Stimulated activated CD4-positive, alpha-beta T cell treated with anti-CD3 and anti-CD28 coated beads, Interleukin-4, amount 100 ng/mL, for 1 hour (primary cell): Measurements from ENCODE around the gene ACAD11.
"Not testable (repeated sequence)": the region's sequence is repeated elsewhere in the genome, so short reads cannot be mapped to it uniquely, and the experiment has no call there.

Experiments
- DNase-seq: peaks from one replicate; pipeline ENCODE4 v3.0.0-alpha.2; 2020

ACAD11 gene

DNA sequence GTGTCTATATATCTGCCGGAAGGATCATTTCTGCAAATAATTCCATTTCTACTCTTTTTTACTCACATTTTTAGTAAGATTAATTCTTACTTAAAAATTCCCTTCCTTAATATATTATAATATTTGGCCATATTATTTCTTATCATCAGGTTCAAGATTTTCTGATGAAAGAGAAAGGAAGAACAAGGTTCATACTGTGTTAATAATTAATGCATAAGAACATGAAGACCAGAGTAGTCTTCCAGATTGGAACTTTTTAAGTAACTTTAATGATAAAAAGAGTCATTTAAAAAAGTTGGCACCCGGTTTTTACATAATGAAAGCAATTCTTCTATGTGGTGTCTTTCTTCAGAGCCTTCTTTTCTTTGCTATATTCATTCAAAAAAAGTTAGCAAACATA, 61.9 kb downstream of the ACAD11 start:
- DNase-seq: no peak

DNA sequence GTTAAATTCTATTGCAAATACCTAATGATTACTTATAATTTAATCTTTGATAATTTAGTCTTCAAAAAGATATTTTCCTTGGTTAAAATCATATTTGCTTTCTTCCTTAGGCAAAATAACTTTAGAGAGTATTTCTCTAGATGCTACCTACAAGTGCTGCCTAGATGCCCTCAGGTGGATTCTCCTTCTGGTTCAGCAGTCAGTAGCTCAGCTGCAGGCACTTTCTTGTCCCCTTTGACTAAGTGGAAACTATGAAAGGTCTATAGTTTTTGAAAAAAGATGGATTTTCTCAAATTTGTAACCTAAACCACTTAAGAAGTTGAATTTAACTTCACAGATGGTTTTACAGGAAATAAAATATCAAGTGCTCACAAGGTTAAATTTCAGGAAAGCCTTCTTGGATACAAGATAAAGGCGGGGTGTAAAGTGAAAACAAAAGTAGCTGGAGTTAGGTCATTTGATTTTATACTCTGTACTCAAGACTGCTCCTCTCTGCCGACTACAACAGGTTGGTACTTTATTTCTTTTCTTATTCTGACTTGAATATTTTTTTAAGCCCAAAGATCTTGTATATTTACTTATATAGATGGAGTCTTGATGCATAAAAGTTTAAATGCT, 62.7 kb downstream of the ACAD11 start, which contains the start of gene ACKR4:
Gene ACKR4 (plus strand): TSS at position 455 of the 618 bp plus-strand sequence. CDS start 3,128 bp downstream, outside the sequence.
- DNase-seq: no peak

DNA sequence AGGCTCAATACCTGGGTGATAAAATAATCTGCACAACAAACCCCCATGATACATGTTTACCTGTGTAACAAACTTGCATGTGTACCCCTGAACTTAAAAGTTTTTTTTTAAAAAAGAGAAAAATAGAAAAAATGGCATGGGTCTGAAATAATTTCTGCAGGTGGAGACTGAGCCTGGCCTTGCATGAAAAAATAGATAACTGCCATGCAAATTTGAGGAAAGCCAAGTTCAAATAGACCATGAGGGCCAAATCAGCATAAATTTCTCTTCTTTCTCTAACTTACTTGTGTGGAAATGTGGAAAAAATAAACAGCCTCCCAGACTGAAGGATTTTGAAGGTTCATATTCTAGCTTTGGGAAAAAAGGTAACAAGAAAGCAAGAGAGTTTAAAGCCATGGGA, 63.3 kb downstream of the ACAD11 start:
- DNase-seq: no peak

DNA sequence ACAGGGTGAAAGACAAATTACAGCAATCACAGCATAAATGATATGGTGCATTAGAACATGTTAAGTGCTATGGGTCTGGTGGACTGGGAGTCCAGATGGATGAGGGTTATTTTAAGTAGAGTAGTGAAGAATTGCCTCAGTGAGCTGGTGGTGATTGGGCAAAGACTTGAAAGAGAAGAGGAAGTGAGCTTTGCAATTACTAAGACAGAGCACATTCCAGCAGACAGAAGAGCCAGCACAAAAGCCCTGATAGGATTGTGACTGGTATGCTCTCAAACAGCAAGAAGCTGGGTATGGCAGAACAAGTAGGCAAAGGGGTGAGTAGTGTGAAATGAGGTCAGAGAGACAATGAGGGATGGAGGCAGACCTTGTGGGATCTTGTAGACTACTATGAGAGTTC, 64.6 kb downstream of the ACAD11 start:
- no peak for DNase-seq

DNA sequence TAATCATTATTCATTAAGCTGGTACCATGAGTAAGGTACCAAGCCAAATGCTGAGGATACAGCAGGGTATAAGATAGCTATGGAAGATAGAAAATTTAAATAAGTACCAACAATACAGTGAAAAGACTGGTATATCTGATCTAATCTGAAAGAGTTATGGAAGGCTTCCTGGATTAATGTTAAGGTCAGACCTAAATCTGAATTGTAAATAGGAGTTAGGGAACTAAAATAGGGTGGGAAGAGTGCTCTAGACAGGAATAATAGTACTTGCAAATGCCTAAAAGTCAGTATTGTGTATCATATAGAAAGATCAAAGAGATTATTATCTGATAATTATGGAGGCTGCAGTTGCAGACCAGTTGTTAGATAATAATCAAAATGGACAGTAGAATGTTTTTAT, 65.1 kb downstream of the ACAD11 start:
- no peak for DNase-seq

DNA sequence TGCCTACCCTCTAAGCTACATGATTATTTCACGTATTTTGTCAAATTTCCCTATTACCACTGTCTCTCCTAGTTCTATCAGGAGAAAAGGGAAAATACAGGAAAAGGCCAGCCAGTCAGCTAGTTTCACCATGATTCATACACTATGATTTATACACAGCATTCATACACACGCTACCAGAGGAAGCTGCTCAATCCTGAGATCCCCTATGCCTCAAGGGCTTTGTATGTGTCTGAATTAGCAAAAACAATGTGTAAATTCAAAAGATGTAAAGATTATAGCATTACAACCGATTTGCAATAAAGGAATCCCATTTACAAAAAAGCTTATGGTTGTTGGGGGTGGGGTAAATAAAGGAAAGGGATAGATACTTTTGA, 65.7 kb downstream of the ACAD11 start:
- DNase-seq: no peak

DNA sequence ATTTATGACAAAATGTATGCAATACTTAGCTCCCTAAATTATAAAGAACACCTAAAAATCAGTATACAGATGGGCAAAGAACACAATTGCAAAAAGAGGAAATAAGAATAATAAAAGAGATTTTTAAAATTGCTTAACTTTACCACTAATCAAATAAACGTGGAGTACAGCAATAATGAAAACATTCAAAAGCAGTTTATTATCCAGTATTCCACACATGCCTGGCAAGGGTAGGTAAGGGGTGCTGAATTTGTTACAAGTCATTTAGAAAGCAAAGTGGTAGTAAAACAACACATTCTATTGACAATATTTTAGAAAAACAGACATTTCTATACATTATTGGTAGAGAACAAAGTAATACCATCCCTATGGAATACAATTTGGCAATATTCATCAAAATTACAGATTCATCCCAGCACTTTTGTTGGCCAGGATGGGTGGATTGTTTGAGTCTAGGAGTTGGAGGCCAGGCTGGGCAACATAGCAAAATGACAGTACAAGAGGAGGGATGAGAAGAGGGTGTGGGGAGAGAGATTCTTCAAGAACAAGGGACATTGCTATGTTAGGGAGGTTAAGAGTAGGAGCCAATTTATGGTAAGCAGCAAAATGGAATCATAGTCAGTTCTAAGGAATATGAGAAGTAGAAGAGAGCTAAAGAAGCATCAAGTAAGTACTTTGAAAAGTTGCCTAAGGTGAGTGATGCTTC, 66.2 kb downstream of the ACAD11 start:
- no peak for DNase-seq

DNA sequence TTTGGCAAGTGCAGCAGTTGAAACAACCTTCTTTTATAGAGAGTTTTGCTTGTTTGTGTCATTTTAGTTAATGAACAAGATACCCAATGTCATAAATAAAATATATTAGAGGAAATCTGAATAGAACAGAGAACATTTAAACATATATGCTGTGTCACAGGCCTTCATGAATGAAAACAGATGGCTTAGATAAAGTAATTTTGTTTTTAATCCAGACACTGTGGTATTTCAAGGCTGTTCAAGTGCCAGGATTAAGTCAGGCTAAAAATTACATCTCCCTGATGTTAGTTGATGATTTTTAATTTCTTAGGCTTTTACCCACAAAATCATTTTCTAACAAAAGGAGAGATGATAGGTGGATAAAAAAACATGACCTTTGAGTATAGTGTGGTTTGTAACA, 67.4 kb downstream of the ACAD11 start:
- no peak for DNase-seq

DNA sequence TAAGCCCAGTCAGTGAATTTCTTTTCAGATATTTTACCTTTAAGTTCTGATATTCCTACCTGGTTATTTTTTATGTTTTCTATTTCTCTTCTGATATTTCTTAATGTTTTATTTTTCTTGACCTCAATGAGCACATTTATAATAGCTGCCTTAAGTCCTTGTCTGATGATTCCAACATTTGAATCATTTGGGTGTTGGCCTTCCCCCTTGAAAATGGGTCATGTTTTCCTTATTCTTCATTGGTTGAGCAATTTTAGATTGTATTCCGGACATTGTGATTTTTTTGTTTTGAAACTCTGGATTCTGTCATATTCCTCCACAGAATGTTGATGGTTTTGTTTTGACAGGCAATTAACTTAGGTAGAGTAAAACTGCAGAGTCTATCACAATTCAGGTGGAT, 72.2 kb downstream of the ACAD11 start:
- no peak for DNase-seq

DNA sequence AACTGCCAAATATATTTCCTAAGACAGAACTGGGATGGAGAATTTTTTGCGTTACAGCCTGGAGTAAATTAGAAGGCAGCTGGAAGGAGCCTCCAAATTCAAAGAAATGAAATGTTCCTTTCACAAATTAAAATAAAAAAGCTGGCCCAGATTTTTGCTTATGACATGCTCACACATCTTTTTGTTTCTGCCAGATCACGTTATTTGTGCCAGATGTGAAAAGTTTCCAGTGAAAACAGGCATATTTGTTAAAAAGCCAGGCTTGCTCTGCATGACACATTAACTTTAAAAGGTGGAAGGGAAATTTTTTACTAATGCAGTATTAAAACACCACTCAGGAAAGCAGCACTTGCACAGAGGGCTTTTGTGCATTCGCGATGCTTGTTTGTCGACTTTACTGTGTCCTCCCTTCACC, 85.8 kb downstream of the ACAD11 start:
- no peak for DNase-seq

DNA sequence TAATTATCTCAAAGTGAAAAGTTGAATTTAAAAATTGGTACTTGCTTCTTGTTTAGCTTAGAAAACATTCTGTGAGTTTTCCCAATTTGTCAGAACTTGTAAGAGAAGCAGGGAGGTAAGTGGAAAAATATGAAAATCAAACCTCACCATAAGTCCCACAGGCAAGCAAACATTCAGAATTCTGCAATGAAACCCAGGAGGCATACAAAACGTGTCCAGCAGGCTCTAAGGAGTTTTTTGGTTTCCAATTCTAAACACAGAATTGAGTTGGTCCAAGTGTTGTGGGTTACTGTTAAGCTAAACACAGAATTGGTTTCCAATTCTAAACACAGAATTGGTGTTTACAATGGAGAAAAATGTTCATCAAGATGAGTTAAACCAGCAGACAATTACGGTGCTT, 89.6 kb downstream of the ACAD11 start:
- no peak for DNase-seq

DNA sequence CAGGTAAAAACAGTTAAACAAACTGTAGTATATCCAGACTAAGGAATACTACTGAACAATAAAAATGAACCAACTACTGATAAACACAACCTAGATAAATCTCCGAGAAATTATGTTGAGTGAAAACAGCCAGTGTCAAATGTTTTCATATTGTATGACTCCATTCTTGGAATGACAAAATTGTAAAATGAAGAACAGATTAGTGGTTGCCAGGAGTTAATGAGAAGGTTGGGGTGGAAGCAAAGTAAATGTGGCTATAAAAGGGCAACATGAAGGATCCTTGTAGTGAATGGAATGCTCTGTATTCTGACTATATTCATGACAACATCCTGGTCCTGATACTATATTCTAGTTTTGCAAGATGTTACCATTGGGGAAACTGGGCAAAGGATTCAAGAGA, 90.0 kb downstream of the ACAD11 start:
- DNase-seq: no peak

DNA sequence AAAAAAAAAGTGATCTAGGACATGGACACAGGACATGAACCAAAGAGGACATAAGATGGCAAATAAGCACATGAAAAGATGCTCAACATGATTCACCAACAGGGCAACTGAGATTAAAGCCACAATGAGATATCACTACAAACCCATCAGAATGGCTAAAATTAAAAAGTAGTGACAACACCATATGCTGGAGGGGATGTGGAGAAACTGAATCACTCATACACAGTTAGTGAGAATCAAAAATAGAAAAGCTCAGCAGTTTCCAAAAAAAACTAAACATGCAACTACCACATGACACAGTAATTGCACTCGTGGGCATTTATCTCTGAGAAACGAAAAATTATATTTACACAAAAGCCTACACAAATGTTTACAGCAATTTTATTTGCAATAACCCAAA, 90.5 kb downstream of the ACAD11 start:
- DNase-seq: no peak

DNA sequence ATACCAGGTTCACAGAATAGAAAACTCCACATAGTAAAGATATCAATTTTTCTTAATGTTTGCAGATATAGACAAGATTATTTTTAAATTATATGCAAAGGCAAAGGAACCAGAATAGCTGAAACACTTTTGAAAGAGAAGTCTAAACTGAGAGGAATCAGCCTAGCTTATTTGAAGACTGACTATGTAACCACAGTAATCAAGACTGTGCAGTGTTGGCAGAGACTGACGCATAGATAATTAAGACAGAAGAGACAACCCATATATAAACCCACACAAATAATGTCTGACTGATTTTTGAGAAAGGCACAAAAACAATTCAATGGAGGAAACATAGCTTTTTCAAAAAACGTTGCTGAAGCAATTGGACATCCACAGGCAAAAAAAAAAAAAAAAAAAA, 91.2 kb downstream of the ACAD11 start:
- DNase-seq: no peak

DNA sequence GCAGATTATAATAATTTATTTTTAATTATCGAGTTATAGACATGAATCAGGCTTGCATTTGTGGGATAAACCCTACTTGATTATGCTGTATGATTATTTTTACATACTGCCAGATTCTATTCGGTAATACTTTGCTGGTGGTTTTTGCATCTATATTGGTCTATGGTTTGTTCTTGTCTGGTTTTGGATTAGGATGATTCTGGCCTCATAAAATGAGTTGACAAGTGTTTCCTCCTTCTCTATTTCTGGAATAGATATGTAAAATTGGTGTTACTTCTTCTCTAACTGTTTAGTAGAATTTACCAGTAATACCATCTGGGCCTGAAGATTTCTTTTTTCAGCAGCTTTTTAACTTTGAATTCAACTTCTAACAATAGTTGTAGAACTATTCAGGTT, 95.5 kb downstream of the ACAD11 start:
- no peak for DNase-seq

DNA sequence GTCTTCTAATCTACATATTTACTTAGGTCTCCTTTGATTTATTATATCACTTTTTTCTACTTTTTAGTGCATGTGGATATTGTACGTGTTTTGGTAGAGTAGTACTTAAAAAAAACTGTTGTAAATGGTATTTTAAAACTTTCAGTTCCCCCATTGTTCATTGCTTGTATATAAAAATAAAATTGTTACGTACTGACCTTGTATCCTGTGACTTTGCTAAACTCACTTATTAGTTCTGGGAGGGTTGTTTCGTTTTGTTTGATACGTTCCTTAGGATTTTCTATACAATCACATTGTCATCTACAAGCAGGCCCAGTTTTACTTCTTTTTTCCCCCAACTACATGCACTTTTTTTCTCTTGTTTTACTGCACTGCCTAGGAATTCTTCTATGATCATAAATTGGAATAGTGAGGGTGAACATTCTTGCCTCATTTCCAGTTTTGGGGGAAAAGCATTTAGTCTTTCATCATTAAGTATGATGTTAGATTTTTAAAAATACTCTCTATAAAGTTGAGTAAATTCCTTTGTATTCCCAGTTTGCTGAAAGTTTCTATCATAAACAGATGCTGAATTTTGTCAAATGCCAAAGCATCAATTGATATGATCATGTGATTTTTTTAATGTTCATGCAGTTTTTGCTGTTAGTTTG, 96.1 kb downstream of the ACAD11 start:
- DNase-seq: no peak

DNA sequence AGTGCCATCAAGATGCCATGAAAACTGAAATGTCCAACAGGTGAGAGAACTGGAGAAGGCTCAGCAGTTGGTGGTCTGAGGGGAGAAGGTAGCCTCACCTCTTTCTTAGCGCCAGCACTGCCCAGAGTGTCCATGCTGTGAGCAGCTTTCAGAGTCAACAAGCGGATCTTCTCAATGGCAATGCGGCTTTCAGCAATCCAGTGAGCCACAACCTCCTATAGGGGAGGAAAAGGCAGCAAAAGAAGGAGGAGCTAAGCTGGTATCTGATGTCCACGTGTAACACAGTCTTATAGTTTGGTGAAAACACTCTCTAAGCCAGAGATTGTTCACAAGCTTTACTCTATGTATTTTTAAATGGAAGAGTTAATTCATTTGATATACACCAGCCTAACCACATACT, 98.6 kb downstream of the ACAD11 start:
- DNase-seq: no peak

DNA sequence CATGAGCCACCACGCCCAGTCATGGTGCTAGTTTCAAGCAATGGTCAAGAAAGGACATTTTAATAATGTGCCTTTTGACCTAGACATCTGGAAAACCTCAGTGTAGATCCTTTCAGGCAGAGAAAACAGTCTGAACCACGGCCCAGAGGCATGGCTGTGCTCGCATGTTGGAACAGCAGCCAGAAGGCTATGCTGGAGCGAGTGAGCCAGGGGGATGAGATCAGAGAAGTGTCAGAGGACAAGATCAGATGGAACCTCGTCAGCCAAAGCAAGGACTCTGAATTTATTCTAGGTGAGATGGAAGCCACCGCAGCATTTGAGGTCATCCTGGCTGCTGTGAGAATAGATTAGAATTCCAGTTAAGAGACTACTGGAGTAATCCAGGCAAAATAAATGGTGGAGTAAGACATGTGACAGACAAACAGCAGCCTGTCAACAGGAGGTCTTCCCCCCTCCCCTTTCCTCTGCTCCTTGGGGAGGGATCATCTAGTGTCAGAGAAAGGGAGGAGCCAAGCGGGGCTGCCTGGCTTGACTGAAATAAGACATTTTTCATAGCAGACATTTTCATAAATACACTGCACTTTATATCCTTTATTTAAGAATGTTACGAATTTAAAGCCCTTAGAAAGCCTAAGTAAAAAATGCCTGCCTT, 103.0 kb downstream of the ACAD11 start:
- no peak for DNase-seq

DNA sequence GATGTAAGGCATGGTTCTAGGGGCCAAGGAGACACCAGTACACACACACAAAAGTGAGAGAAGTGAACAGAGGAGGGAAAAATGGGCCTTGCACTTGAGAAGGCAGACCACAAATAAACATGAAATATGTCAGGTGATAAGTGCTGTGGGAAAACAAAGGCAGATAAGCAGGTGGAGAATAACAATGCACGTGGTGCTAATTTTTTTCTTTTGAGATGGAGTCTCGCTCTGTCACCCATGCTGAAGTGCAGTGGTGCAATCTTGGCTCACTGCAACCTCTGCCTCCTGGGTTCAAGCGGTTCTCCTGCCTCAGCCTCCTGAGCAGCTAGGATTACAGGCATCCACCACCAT, 103.6 kb downstream of the ACAD11 start:
- DNase-seq: not testable (repeated sequence)

DNA sequence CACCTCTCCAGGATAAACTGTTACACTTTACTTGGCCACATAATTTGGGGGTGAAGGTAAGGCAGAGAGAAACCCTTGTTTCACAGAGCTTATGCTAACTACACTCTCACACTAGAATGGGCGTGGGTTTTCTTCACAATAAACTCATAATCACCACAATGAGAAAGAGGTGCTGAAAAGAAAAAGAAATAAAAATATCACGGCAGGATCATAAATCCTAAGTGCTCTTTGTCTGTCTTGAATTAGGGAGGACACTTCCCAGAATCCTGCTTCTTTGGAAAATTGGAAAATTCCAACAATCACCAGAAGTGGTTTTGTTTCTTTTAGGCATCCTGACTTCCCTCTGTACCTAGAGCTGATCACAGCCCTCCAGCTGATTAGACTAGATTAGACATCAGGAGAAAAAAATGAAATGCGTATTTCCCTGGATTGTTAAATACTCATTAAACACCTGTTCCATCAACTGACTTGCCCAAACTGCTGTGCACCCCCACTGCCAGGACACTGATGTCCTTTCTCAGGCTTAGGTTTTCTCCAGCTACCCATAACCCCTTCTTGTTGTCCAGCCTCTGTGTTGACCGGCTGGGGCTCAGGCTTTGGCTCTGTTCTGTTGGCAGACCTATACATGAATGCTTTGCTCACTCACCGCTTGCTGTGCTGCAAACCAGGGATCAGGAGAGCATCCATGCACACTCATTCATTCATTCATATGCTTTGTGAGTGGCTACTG, 104.1 kb downstream of the ACAD11 start:
- DNase-seq: no peak

DNA sequence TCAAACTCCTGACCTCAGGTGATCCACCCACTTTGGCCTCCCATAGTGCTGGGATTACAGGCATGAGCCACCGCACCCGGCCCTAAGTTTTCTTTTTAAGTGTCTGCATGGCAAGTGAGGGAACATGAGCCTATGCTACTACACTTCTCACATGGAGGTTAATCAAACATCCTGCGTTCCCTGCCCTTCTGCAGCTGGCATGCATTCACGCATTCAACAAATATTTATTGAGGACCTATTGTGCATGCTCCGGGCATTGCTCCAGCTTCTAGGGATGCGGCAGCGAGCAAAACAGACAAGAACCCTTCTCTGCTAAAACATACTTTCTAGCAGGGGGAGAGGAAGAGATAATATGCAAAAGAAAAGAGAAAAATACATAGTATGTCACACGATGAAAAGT, 105.2 kb downstream of the ACAD11 start:
- DNase-seq: no peak

DNA sequence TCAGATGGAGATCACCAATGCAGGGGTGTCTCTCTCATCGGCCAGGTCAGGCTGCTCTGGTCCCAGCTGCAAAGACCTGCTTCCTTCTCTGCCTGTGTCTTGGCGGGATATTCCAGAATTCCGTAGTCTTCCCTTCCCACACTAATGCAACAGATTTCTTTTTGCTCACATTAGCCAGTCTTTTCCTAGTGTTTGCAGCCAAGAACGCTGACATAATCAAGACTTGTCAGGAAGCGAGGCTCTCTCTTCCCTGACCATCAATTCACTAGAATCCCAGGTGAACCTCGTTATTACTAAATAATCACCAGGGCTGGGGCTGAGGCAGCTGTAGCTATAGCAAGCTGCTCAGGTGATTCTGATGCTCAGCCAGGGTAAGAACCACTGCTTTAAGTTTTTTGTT, 105.8 kb downstream of the ACAD11 start:
- no peak for DNase-seq

DNA sequence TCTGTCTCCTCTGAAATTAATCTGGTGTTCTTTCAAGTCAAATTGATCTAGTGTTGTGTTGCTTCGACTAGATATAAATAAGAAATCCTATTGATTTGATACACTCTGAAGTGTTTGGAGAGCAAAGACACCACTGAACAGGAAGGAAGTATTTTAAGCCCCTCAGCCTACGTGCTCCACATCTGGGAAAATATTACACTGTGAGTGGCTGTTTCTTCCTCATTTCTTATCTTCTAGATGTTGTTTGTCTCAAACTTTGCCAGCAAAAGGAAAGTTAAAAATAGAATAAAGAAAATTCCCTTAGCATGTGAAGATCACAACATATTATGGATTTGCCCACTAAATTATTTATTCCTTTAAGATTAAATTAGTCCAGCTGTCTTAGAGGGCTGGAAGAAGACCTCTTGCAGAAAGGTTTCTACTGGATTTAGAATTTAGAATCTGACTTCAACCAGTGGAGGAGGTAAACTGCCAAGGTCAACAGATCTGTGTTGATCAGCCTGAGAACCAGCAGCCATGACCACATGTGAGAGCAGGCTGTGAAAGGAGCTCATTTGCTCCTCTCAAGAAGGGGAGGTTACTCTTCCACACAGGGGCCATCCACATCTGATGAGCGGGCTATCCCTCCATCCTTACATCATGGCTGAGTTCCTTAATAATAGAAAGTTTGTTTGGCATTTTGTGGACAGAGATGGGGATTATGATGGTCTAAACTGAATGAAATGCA, 108.9 kb downstream of the ACAD11 start:
- no peak for DNase-seq
